Ovary (tissue), 9 donors: ENCODE data around the gene LIPI. TPM values are rescaled to one million over a fixed set of nuclear protein-coding genes. Genes with fewer than 3 reads are reported as not detected.

ENCODE experiments used
- DNase-seq, 5 donors: peaks; one replicate each; pipeline ENCODE4 v3.0.0-alpha.2; 2019 to 2020
- H3K27ac ChIP-seq, 2 donors: fragments of 200-600 bp; one replicate each; pipeline versions ENCODE4 v1.5.1 to v1.8.0; 2019 to 2022
- H3K27me3 ChIP-seq: fragments of 200-600 bp; one replicate; pipeline ENCODE4 v1.8.0; 2022
- H3K36me3 ChIP-seq: fragments of 200-600 bp; sonication (generic); one replicate; pipeline ENCODE4 v1.5.1; 2019
- H3K4me1 ChIP-seq: one replicate; pipeline ENCODE4 v1.8.1; 2013; ENCODE audit warnings: mild to moderate bottlenecking, moderate library complexity; ENCODE audit not compliant: insufficient read depth
- H3K4me3 ChIP-seq: fragments of 200-600 bp; sonication (generic); one replicate; pipeline ENCODE4 v1.5.1; 2017
- H3K9me3 ChIP-seq, 2 donors: fragments of 200-600 bp in 1 of 2; sonication (generic) in 1 of 2; one replicate each; pipeline versions ENCODE4 v1.5.1 to v1.8.1; 2013 to 2019; ENCODE audit warnings: mild to moderate bottlenecking in 1 of 2, moderate library complexity in 1 of 2
- CTCF ChIP-seq, 3 donors: fragments of 450-650 bp in 2 of 3; fragments of 200-600 bp in 1 of 3; IDR thresholded peaks; one replicate each; pipeline versions ENCODE4 v1.5.1 to v1.8.0; 2016 to 2022; ENCODE audit warnings: antibody characterized with exemption in 3 of 3, mild to moderate bottlenecking in 1 of 3
- EP300 ChIP-seq: sonication (generic); formaldehyde crosslinking; IDR thresholded peaks from one replicate; pipeline ENCODE4 v1.6.1; 2017; ENCODE audit warnings: antibody characterized with exemption
- POLR2A ChIP-seq: fragments of 450-650 bp; IDR thresholded peaks from one replicate; pipeline ENCODE4 v1.6.1; 2017; ENCODE audit warnings: antibody characterized with exemption, mild to moderate bottlenecking, moderate library complexity
- WGBS, 3 donors: extraction: QIAGEN DNeasy Blood & Tissue Kit in 1 of 3; methylation state at CpG; one replicate each; pipeline versions ENCODE4 v1.1.5 to v1.1.7; 2013 to 2017; 5-methylcytosine and 5-hydroxymethylcytosine counted together
- intact Hi-C, 4 donors: fragments of 100-400 bp; cut with DNase I; formaldehyde crosslinking; loops; one replicate each; pipeline versions ENCODE4 v1.11.0 to v1.15.1; 2022 to 2023
- polyA plus RNA-seq, 2 donors: library from polyadenylated mRNA; stranded (reverse); fragments of 200-250 nt in 1 of 2; fragments of 350-450 nt in 1 of 2; fragmentation: Illumina TruSeq in 1 of 2; extraction: RNeasy Lipid Tissue Mini Kit (QIAGEN cat#74804) in 1 of 2; gene quantifications; one replicate each; pipeline ENCODE4 v1.2.3, GENCODE V29; 2013 to 2014
- total RNA-seq, 7 donors: library from RNA; depleted of rRNA in 2 of 7; stranded (reverse); fragments of >200 nt in 2 of 7; fragmentation: NEBNext Ultra II Directional in 3 of 7; extraction: Animal tissue kit (Norgen Biotek cat#: 25700) in 3 of 7; gene quantifications; one replicate each; pipeline versions ENCODE4 v1.1.0 to v1.2.4, GENCODE V29; 2016 to 2023
- donor health status: DM: no; HTN: no; CAD: no; lungs with moderate emphysema.
- donor health status: DM: no; HTN: no; CAD: no.
- donor health status: Bipolar disorder and iron deficiency.
- donor health status: DM: yes; HTN: yes; CAD: no.
- donor health status: DM: no; HTN: no; CAD: no.
- donor health status: DM: yes; HTN: yes; CAD: no.

The LIPI gene
- total and polyA plus RNA-seq, 9 donors, result 0.18 to 0.48 TPM; not detected in 7

- H3K27me3 ChIP-seq, result no peaks in the 10 kb centered on the region
- H3K9me3 ChIP-seq, result no peaks in the 10 kb centered on the region
- H3K36me3 ChIP-seq, result no peaks in the 10 kb centered on the region
- H3K4me3 ChIP-seq, result no peak overlapping the region
- H3K27ac ChIP-seq, result no peak overlapping the region
- no peak for DNase-seq
- H3K4me1 ChIP-seq, result no peaks in the 10 kb centered on the region
- TF ChIP-seq POLR2A (no peak), EP300 (no peak), CTCF (IDR thresholded peaks at IDR 0.05) (no peak)
- WGBS, 3 donors, result 96 to 98% (median 96%) methylated on average over 30 to 32 of the region's 32 CpGs
- intact Hi-C loops, result no loop called here
Observed at GRCh38 chr21:14075346-14076142, 135.2 kb downstream of the LIPI start.

GRCh38 chr21:14074177-14074576 is 136.6 kb downstream of the LIPI start:
- DNase-seq, result no peak
- Histone ChIP-seq H3K36me3 (no peaks in the 10 kb centered on the region), H3K9me3 (no peaks in the 10 kb centered on the region), H3K27ac (no peak overlapping the region), H3K4me3 (no peak overlapping the region), H3K27me3 (no peaks in the 10 kb centered on the region), H3K4me1 (no peaks in the 10 kb centered on the region)
- no peak for TF ChIP-seq POLR2A
- no peak for TF ChIP-seq EP300
- no peak for TF ChIP-seq CTCF (IDR thresholded peaks at IDR 0.05)
- 96 to 98% (median 97%) methylated on average over 17 of the region's 17 CpGs for WGBS, 3 donors
- intact Hi-C loops, result no loop called here

- intact Hi-C loops, result no loop called here
- Histone ChIP-seq H3K9me3 (no peaks in the 10 kb centered on the region), H3K4me1 (no peaks in the 10 kb centered on the region), H3K36me3 (no peaks in the 10 kb centered on the region), H3K4me3 (no peak overlapping the region), H3K27me3 (no peaks in the 10 kb centered on the region), H3K27ac (no peak overlapping the region)
- DNase-seq, result no peak
- WGBS, 3 donors, result 93 to 96% (median 94%) methylated on average over 16 of the region's 16 CpGs
- TF ChIP-seq EP300 (no peak), POLR2A (no peak), CTCF (IDR thresholded peaks at IDR 0.05) (no peak)
Observed at GRCh38 chr21:14073615-14074014, 137.1 kb downstream of the LIPI start.

- Histone ChIP-seq H3K27ac (no peak overlapping the region), H3K4me3 (no peak overlapping the region), H3K4me1 (no peaks in the 10 kb centered on the region), H3K9me3 (no peaks in the 10 kb centered on the region), H3K36me3 (no peaks in the 10 kb centered on the region), H3K27me3 (no peaks in the 10 kb centered on the region)
- intact Hi-C loops, result no loop called here
- no peak for DNase-seq
- TF ChIP-seq CTCF (IDR thresholded peaks at IDR 0.05), result no peak
- no peak for TF ChIP-seq POLR2A
- TF ChIP-seq EP300, result no peak
- 94 to 97% (median 96%) methylated on average over 46 of the region's 46 CpGs for WGBS, 3 donors
Observed at GRCh38 chr21:14072761-14073535, 137.8 kb downstream of the LIPI start.
